Hepatocyte (in vitro differentiated cells): Measurements from ENCODE around the gene NUP214. TPM values are rescaled to one million over a fixed set of nuclear protein-coding genes. Genes with fewer than 3 reads are reported as not detected.

Source experiments
- DNase-seq: peaks from one replicate; pipeline ENCODE4 v3.0.0-alpha.2; 2016; ENCODE audit warnings: low spot score
- H2AFZ ChIP-seq: fragments of 200-600 bp; sonication (generic); 2 replicates; pipeline ENCODE4 v1.6.0; 2016; ENCODE audit warnings: antibody characterized with exemption, mild to moderate bottlenecking
- H3K27ac ChIP-seq: fragments of 200-600 bp; sonication (generic); 2 replicates; pipeline ENCODE4 v1.5.1; 2016; ENCODE audit warnings: mild to moderate bottlenecking
- H3K27me3 ChIP-seq: fragments of 200-600 bp; sonication (generic); 2 replicates; pipeline ENCODE4 v1.6.1; 2016
- H3K36me3 ChIP-seq: fragments of 200-600 bp; sonication (generic); replicated peaks from 2 replicates; pipeline ENCODE4 v1.5.1; 2016; ENCODE audit warnings: low read depth; ENCODE audit not compliant: insufficient read depth
- H3K4me1 ChIP-seq: fragments of 200-600 bp; sonication (generic); 2 replicates; pipeline ENCODE4 v1.5.1; 2016; ENCODE audit warnings: mild to moderate bottlenecking, moderate library complexity; ENCODE audit not compliant: insufficient read depth
- H3K4me2 ChIP-seq: fragments of 200-600 bp; sonication (generic); 2 replicates; pipeline ENCODE4 v1.6.0; 2016
- H3K4me3 ChIP-seq: fragments of 200-600 bp; sonication (generic); 2 replicates; pipeline ENCODE4 v1.5.1; 2016; ENCODE audit warnings: mild to moderate bottlenecking
- H3K79me2 ChIP-seq: fragments of 200-600 bp; sonication (generic); 2 replicates; pipeline ENCODE4 v1.6.0; 2017; ENCODE audit warnings: mild to moderate bottlenecking
- H3K9me2 ChIP-seq: fragments of 200-600 bp; sonication (generic); replicated peaks from 2 replicates; pipeline ENCODE4 v1.6.0; 2017; ENCODE audit warnings: mild to moderate bottlenecking; ENCODE audit not compliant: insufficient read depth
- H3K9me3 ChIP-seq: fragments of 200-600 bp; sonication (generic); 2 replicates; pipeline ENCODE4 v1.5.1; 2016; ENCODE audit warnings: low read depth, mild to moderate bottlenecking
- H4K20me1 ChIP-seq: fragments of 200-600 bp; sonication (generic); 2 replicates; pipeline ENCODE4 v1.6.0; 2016; ENCODE audit warnings: mild to moderate bottlenecking; ENCODE audit not compliant: insufficient read depth, poor library complexity, severe bottlenecking
- EZH2 ChIP-seq: fragments of 200-600 bp; sonication (generic); IDR thresholded peaks from 2 replicates; pipeline ENCODE4 v1.6.1; 2016; ENCODE audit warnings: antibody characterized with exemption, mild to moderate bottlenecking, borderline replicate concordance
- EZH2phosphoT487 ChIP-seq: fragments of 200-600 bp; sonication (generic); IDR thresholded peaks from one replicate; pipeline ENCODE4 v1.6.1; 2018; ENCODE audit warnings: antibody characterized with exemption, mild to moderate bottlenecking, low read depth, moderate library complexity; ENCODE audit not compliant: unreplicated experiment, severe bottlenecking
- WGBS: methylation state at CpG from one replicate; pipeline ENCODE4 v1.1.6; 2016; ENCODE audit warnings: low lambda C conversion rate; ENCODE audit errors: missing lambda C conversion rate; 5-methylcytosine and 5-hydroxymethylcytosine counted together
- polyA plus RNA-seq: library from polyadenylated mRNA; unstranded; fragments of >200 nt; fragmentation: Nextera tagmentation; extraction: Ambion mirVana; gene quantifications from 2 replicates; pipeline ENCODE4 v1.2.1, GENCODE V29; 2016
- total RNA-seq: library from RNA; depleted of rRNA; stranded (reverse); fragments of >200 nt; gene quantifications from 2 replicates; pipeline ENCODE4 v1.2.3, GENCODE V29; 2014
- TF ChIP-seq, protein P1 (sequence below): fragments of 200-600 bp; sonication (generic); IDR thresholded peaks from 2 replicates; pipeline ENCODE4 v1.5.1; 2016; ENCODE audit warnings: antibody characterized with exemption, mild to moderate bottlenecking; ENCODE audit not compliant: poor library complexity

NUP214 gene
- total and polyA plus RNA-seq, 2 experiments from 2014 or later: 13.7 to 18.1 TPM

DNA sequence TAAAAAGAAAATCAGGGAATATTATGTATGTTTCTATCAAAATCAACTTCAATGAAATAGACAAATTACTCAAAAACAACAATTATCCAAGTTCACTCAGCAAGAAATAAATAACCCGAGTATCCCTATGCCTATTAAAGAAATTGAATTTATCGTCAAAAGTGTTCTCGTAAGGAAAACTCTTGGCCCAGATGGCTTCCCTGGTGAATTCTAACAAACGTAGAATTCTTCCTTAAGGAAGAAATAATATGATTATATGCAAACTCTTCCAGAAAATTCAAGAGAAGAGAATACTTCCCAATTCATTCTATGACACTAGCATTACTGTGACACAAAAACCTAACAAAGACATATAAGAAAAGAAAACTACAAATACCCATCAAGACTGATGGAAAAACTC is 121.2 kb downstream of the NUP214 start:
- no peaks in the 10 kb centered on the region for H3K79me2 ChIP-seq
- no peak overlapping the region for H2AFZ ChIP-seq
- no peaks in the 10 kb centered on the region for H3K36me3 ChIP-seq
- H3K4me2 ChIP-seq: no peak overlapping the region
- no peak overlapping the region for H3K4me3 ChIP-seq
- H3K27me3 ChIP-seq: no peaks in the 10 kb centered on the region
- no peak for DNase-seq
- H4K20me1 ChIP-seq: no peaks in the 10 kb centered on the region
- H3K4me1 ChIP-seq: no peaks in the 10 kb centered on the region
- H3K9me2 ChIP-seq: no peaks in the 10 kb centered on the region
- no peaks in the 10 kb centered on the region for H3K9me3 ChIP-seq
- WGBS: 95% methylated on average over 4 of the region's 4 CpGs
- no peak overlapping the region for H3K27ac ChIP-seq
- TF ChIP-seq EZH2phosphoT487: no peak
- TF ChIP-seq, protein P1, sequence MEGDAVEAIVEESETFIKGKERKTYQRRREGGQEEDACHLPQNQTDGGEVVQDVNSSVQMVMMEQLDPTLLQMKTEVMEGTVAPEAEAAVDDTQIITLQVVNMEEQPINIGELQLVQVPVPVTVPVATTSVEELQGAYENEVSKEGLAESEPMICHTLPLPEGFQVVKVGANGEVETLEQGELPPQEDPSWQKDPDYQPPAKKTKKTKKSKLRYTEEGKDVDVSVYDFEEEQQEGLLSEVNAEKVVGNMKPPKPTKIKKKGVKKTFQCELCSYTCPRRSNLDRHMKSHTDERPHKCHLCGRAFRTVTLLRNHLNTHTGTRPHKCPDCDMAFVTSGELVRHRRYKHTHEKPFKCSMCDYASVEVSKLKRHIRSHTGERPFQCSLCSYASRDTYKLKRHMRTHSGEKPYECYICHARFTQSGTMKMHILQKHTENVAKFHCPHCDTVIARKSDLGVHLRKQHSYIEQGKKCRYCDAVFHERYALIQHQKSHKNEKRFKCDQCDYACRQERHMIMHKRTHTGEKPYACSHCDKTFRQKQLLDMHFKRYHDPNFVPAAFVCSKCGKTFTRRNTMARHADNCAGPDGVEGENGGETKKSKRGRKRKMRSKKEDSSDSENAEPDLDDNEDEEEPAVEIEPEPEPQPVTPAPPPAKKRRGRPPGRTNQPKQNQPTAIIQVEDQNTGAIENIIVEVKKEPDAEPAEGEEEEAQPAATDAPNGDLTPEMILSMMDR: no peak
- no peak for TF ChIP-seq EZH2

DNA sequence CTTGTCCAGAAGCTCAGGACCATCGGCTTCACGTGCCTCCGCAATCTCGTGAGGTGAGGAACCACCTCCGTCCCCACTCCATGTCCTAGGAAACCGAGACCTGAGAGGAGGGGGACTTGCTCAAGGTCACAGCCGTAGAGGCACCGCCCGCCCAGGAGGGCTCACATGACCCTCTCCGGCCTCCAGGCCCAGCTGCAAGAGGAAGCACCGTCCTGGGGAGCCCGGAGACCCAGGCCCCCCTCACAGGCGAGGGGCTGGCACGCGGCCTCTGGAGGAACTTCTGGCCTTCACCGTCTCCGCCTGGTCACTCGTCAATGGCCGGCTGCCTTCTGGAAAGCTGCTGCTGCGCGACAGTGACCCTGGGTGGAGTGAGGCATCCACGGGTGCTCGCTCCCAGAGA is 126.7 kb downstream of the NUP214 start:
- H4K20me1 ChIP-seq: no peaks in the 10 kb centered on the region
- H3K36me3 ChIP-seq: no peaks in the 10 kb centered on the region
- H3K27me3 ChIP-seq: no peaks in the 10 kb centered on the region
- 96% methylated on average over 23 of the region's 23 CpGs for WGBS
- H3K9me3 ChIP-seq: no peaks in the 10 kb centered on the region
- TF ChIP-seq, protein P1: no peak
- TF ChIP-seq EZH2phosphoT487: no peak
- peak; percentile 5 for DNase-seq
- H3K9me2 ChIP-seq: no peaks in the 10 kb centered on the region
- H3K79me2 ChIP-seq: no peaks in the 10 kb centered on the region
- H3K4me3 ChIP-seq: no peak overlapping the region
- H3K4me1 ChIP-seq: no peaks in the 10 kb centered on the region
- no peak overlapping the region for H3K27ac ChIP-seq
- H2AFZ ChIP-seq: no peak overlapping the region
- no peak overlapping the region for H3K4me2 ChIP-seq

DNA sequence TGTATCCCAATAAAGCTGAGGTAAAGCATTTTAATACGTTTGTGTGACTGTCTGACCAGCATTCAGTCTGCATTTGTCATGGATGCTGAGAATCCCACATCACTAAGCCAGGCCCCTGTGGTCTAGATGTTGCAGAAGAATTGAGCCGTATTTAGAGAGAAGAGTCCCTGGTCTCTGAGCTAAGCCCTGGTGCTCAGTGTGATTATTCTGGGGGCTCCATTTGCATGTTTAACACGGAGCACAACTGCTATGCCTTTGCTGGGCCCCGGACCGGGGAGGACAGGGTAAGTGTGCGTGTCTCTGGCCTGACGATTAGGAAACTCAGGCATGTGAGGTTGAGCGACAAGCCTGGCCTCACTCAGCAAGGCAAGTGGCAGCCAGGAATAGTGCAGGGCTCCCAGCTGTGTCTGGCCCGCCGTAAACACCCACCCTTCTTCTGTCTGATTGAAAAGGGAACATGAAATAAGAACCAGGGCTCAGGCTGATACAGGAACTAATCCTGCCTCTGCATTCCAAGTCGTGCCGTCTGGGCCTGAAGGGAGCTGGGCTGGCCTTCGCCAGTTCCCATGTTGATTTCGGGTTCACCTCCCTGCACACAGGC is 128.6 kb downstream of the NUP214 start:
- Histone ChIP-seq H3K4me2 (no peak overlapping the region), H3K79me2 (no peaks in the 10 kb centered on the region), H3K27me3 (no peaks in the 10 kb centered on the region), H3K4me3 (no peak overlapping the region), H3K9me2 (no peaks in the 10 kb centered on the region), H3K36me3 (no peaks in the 10 kb centered on the region), H3K27ac (peak overlapping the region; percentile 57), H2AFZ (no peak overlapping the region), H3K4me1 (no peaks in the 10 kb centered on the region), H4K20me1 (no peaks in the 10 kb centered on the region), H3K9me3 (no peaks in the 10 kb centered on the region)
- DNase-seq: peak; percentile 44
- no peak for TF ChIP-seq EZH2phosphoT487
- TF ChIP-seq EZH2: no peak
- TF ChIP-seq, protein P1: no peak
- WGBS: 51% methylated on average over 14 of the region's 14 CpGs

DNA sequence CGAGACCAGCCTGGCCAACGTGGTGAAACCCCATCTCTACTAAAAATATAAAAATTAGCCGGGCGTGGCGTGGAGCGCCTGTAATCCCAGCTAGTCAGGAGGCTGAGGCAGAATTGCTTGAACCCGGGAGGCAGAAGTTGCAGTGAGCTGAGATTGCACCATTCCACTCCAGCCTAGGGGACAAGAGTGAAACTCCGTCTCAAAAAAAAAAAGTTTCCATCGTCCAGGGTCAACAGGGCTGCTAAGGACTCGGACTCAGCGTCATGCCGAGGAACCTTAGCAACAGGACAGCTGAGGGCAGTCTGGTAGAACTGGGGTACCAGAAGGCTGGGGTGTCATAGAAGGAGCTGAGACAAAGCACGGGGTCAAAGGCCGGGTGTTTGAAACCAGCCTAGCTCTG is 129.2 kb downstream of the NUP214 start:
- Histone ChIP-seq H3K9me3 (no peaks in the 10 kb centered on the region), H3K9me2 (no peaks in the 10 kb centered on the region), H4K20me1 (no peaks in the 10 kb centered on the region), H3K4me2 (no peak overlapping the region), H3K4me1 (no peaks in the 10 kb centered on the region), H3K36me3 (no peaks in the 10 kb centered on the region), H3K79me2 (no peaks in the 10 kb centered on the region), H3K4me3 (no peak overlapping the region), H3K27me3 (no peaks in the 10 kb centered on the region), H3K27ac (peak overlapping the region; percentile 34), H2AFZ (no peak overlapping the region)
- TF ChIP-seq EZH2phosphoT487 (no peak), EZH2 (no peak)
- TF ChIP-seq, protein P1: no peak
- 93% methylated on average over 14 of the region's 14 CpGs for WGBS
- DNase-seq: no peak
